ENCODE results near the gene ZFHX3. TPM values are rescaled to one million over a fixed set of nuclear protein-coding genes. Genes with fewer than 3 reads are reported as not detected.

ZFHX3 gene
- total and polyA plus RNA-seq, 9 of the 15 experiments (the other 6 are each of a cell fraction or from before 2014, with no cell fraction given) = 0.01 to 0.23 (median 0.06) TPM; not detected in 4

DNA sequence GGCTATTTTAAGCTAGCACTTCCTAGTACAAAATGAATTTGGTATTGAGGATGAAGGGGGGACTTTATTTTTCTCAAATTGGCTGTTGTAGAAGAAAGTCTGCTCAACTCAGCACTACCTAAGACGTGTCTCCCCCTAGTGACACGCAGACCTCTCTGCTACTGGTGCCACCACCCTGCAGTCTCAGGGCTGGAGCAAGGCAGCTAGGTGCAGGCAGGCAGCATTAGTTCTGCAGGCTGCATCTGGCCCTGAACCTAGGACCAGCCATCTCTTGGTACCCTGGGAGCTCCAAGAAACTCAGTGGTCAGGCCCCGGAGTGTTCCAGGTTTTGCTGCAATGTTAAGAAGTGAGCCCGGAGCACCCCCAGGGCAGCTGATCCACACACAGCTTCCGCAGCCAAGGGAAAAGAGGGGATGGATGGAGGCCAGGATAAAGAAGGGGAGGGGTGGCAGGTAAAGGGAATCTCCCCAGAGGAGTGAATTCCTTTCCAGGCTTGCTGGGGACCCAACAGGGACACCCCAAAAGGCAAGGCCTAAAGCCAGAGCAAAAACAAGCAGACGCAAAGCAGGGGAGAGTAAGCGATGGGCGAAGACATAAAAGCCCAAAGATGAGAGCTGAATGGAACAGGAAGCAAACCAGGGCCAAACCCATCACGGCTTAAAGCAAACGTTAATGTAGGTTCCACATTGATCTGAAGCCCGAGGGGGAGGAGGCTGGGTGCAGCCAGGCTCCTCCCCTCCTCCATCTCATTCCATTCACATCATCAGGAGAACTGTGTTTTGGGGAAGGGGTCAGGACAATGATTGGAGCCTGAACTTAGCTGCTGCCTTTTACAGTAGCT is 200.5 kb downstream of the ZFHX3 start:
- no peak overlapping the region for H3K27ac ChIP-seq (ENCODE audit: extremely low read depth, low read depth, low read length)
- intact Hi-C loops (cut with micrococcal nuclease) (loop anchor here (5.0 kb wide), 1 partner anchor 345 kb away; no protein-coding TSS in a partner anchor), in situ Hi-C loops (cut with MboI) (no loop called here)
- H3K27me3 ChIP-seq (ENCODE audit: control insufficient read depth in 2 of 2, insufficient read depth in 2 of 2, low read length in 2 of 2) = peaks cover 12 to 59% of the 10 kb centered on the region in 2 experiments; a peak in 4 of 5 replicates
- CTCF ChIA-PET (ENCODE audit: low intra/inter-chr PET ratio) = no interaction called here
- no peak overlapping the region for H3K9ac ChIP-seq (ENCODE audit: insufficient read depth in 1 of 2, low read depth in 2 of 2, low read length in 2 of 2)
- H3K9me3 ChIP-seq (replicated peaks; ENCODE audit: control insufficient read depth, insufficient read depth, low read depth, low read length) = no peaks in the 10 kb centered on the region
- no peak overlapping the region for H3K4me2 ChIP-seq (ENCODE audit: insufficient read depth, low read length)
- peaks cover 0 to 5% of the 10 kb centered on the region in 2 experiments; a peak in 1 of 5 replicates for H3K4me1 ChIP-seq (replicated peaks in 1 of 2; ENCODE audit: control insufficient read depth in 2 of 2, insufficient read depth in 2 of 2, low read length in 2 of 2)
- POLR2A ChIA-PET = interaction anchor here (1.0 kb wide), 1 partner anchor 120 kb away, joined by 3 read pairs; no protein-coding TSS in a partner anchor
- H4K20me1 ChIP-seq (replicated peaks; ENCODE audit: control insufficient read depth, insufficient read depth, low read length) = no peaks in the 10 kb centered on the region
- TF ChIP-seq SMC3 (conservative IDR thresholded peaks at IDR 0.05; ENCODE audit: insufficient read depth, low read depth, low read length) = 0 out of 2 replicates have a peak, but pooled peaks have one; percentile 34
- no peak for TF ChIP-seq SIX5 (IDR thresholded peaks at IDR 0.05; ENCODE audit: borderline replicate concordance in 1 of 2, insufficient read depth in 1 of 2, low read depth in 1 of 2, low read length in 2 of 2)
- TF ChIP-seq STAT5A (IDR thresholded peaks at IDR 0.05; ENCODE audit: borderline replicate concordance, low read length) = no peak
- TF ChIP-seq, protein P1, sequence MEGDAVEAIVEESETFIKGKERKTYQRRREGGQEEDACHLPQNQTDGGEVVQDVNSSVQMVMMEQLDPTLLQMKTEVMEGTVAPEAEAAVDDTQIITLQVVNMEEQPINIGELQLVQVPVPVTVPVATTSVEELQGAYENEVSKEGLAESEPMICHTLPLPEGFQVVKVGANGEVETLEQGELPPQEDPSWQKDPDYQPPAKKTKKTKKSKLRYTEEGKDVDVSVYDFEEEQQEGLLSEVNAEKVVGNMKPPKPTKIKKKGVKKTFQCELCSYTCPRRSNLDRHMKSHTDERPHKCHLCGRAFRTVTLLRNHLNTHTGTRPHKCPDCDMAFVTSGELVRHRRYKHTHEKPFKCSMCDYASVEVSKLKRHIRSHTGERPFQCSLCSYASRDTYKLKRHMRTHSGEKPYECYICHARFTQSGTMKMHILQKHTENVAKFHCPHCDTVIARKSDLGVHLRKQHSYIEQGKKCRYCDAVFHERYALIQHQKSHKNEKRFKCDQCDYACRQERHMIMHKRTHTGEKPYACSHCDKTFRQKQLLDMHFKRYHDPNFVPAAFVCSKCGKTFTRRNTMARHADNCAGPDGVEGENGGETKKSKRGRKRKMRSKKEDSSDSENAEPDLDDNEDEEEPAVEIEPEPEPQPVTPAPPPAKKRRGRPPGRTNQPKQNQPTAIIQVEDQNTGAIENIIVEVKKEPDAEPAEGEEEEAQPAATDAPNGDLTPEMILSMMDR (IDR thresholded peaks at IDR 0.05 in 2 of 3, conservative IDR thresholded peaks at IDR 0.05 in 1 of 3; ENCODE audit: insufficient read depth in 2 of 3, low read depth in 1 of 3, low read length in 3 of 3) = peak; percentile 54 to 62 (median 59)
- TF ChIP-seq ZNF384 (IDR thresholded peaks at IDR 0.05; ENCODE audit: low read depth, low read length) = no peak
- TF ChIP-seq, protein P2, sequence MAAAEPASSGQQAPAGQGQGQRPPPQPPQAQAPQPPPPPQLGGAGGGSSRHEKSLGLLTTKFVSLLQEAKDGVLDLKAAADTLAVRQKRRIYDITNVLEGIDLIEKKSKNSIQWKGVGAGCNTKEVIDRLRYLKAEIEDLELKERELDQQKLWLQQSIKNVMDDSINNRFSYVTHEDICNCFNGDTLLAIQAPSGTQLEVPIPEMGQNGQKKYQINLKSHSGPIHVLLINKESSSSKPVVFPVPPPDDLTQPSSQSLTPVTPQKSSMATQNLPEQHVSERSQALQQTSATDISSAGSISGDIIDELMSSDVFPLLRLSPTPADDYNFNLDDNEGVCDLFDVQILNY (CRISPR knock-in tag; IDR thresholded peaks at IDR 0.05) = no peak
- TF ChIP-seq RAD21 (CRISPR knock-in tag; conservative IDR thresholded peaks at IDR 0.05 in 1 of 2, IDR thresholded peaks at IDR 0.05 in 1 of 2) = peak; percentile 36 to 55
- no TSS peak for BruUV-seq (replicated peaks)
- 10% methylated on average over 11 of the region's 11 CpGs for WGBS (ENCODE audit: insufficient coverage, low coverage, missing lambda C conversion rate)
- no peaks in the 10 kb centered on the region for H3K36me3 ChIP-seq (ENCODE audit: control insufficient read depth, insufficient read depth, low read length)
- no peaks in the 10 kb centered on the region for H3K79me2 ChIP-seq (ENCODE audit: control insufficient read depth, insufficient read depth, low read length)
- DNase-seq (ENCODE audit: extremely low read depth in 1 of 4, low spot score in 3 of 4) (peak; percentile 29 to 34 (median 32)), ATAC-seq (peak; percentile 88), FAIRE-seq (peak; percentile 79)
- H3K9me1 ChIP-seq (ENCODE audit: control insufficient read depth, insufficient read depth, low read length) = no peaks in the 10 kb centered on the region
- H3K4me3 ChIP-seq = no peak overlapping the region
- no peak overlapping the region for H2AFZ ChIP-seq (ENCODE audit: low read depth, low read length)

Data from K562 (cell line).